NCI-H2227 treated with DMSO at 0.1 percent for 48 hours (cell line): Measurements from ENCODE around the gene EYS.
A peak's percentile ranks its signal among the peaks of the same experiment; 100 is the strongest.
"Not testable (repeated sequence)": the region's sequence is repeated elsewhere in the genome, so short reads cannot be mapped to it uniquely, and the experiment has no call there.

Source experiments
- DNase-seq: peaks from one replicate; lab custom pipeline; 2025; lab: John Stamatoyannopoulos, UW

Gene EYS

DNA sequence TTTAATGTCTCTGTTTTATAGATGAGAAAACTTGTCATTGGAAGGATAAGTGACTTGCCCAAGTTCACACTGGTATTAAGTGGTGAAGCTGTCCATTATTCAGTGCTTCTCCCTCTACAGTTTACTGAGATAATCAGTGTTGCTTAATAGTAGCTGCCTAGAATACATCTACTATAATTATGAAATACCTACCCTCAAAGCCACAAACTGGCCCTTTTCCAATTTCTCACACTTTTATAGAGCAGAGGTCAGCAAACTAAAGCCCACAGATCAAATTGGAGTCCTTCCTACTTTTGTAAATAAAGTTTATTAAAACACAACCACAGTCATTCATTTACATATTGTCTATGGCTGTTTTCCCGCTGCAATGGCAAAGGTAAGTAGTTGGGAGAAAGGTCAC, 73.5 kb downstream of the EYS start:
- no peak for DNase-seq

DNA sequence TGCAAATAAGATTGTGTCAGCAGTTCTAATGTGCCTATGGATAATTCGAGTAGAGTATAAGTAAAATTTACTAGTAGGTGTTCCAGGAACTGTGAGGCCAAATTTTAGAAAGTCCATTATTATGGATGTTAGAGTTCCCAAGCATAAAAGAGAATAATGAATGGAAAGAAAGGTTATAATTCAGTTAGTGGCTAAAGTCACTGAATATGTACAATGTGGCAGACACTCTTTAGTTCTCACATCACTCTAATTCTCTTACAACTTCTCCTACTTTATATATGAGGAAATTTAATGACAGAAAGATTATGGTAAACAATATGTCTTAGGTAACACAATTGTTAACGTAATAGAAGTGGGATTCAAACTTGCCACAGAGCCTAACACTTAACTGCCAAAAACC, 75.3 kb downstream of the EYS start:
- no peak for DNase-seq

DNA sequence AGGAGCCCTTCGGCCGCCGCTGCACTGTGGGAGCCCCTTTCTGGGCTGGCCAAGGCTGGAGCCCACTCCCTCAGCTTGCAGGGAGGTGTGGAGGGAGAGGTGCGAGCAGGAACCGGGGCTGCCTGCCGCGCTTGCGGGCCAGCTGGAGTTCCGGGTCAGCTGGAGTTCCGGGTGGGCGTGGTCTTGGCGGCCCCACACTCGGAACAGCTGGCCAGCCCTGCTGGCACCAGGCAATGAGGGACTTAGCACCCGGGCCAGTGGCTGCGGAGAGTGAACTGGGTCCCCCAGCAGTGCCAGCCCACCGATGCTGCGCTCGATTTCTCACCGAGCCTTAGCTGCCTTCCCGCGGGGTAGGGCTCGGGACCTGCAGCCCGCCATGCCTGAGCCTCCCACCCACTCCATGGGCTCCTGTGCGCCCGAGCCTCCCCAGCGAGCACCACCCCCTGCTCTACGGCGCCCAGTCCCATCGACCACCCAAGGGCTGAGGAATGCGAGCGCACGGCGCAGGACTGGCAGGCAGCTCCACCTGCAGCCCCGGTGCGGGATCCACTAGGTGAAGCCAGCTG, 79.5 kb downstream of the EYS start:
- not testable (repeated sequence) for DNase-seq

DNA sequence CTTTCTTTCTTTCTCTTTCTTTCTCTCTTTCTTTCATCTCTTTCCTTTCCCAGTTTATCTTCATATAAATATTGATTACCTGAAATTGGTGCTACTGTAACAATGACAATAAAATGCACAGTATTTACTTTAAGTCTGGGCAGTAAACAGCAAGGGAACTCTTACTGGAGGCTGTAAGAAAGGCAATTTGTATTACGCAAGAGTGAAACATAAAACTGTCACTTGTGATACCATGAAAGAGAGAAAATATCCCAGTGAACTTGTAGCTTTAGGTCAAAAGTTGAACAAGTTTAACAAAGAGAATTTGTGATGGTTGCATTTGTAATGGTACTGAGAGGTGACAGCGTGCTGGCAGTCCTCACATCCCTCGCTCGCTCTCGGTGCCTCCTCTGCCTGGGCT, 80.0 kb downstream of the EYS start:
- DNase-seq, result no peak

DNA sequence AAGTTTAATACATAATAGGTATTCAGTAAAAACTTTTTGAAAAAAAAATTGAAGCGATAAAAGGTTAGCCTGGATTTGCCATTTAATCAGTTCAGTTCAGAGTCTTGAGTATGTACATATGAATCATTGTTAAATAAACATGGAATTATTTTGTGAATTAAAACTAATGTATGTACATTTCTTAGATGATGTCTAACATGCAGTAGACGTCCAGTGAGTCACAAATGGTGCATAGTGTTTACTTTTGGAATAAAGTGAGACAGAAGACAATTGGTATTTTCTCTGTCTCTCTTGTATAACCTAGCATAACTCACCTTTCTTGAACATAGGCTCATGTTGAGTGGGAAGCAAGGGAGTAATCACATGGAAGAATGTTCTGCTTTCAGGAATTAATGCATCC, 83.5 kb downstream of the EYS start:
- DNase-seq, result no peak

DNA sequence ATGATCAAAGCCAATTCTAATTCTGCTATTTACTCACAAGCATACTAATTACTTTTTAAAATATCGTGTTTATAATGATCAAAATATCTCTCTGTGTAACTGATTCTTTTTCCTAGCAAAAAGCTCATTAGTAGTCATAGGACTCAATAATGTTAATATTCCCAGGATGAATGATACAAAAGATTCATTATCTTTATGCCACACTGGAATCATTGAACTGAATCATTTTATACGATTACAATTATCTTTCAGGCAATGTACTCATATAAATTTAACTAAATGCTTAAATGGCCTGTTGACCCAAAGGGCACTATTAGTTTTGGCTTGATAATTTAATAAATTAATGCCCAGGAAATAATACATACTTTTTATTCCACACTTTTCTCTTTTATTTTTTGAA, 96.3 kb downstream of the EYS start:
- no peak for DNase-seq

DNA sequence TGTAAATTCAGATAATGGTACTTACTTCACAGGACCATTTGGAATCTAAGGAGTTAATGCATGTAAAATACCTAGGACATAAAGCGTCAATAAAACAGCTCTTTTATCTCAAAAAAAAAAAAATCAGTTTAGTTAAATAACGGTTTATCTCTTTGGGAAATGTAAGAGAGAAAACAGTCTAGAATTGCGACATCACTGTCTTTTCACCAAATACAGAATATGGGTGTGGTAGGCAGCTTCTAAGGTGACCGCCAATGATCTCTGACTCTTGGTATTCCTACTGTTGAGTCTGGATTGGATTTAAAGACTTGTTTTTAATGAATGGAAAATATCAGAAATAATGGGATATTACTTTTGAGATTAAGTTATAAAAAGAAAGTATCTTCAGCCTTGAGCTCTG, 111.5 kb downstream of the EYS start:
- no peak for DNase-seq

DNA sequence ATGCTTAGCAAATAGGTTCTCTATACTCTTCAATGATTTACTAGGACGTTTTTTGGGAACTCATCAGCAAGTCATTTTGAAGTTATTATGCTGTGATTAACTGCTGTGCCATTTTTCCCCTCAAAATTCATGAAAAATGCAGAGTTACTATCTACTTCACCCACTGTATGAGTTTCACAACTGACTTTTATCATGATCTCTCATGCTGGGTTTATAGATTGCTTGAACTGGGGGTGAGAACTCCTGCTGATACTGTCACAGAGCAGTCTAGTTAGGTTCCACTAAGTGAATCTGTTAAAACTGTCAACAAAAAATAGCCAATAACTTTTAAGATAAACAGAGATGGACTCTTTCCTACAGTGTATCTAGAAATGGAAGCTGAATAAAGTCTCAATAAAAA, 136.7 kb downstream of the EYS start:
- DNase-seq, result no peak

DNA sequence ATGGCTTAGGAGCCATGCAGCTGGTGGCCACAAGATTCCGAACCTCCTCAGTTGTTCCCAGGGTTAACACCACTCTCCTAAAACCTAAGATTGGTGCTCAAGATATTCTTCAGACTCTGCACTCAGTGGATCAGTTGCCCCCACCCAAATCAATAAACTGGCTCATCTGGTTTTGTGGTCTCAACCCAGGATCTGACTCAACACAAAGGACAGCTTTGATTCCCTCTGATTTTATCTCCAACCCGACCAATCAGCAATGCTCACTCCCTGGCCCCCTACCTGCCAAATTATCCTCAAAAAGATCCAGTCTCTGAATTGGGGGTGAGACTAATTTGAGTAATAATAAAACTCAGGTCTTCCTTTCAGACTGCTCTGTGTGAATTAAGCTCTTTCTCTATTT, 137.5 kb downstream of the EYS start:
- no peak for DNase-seq

DNA sequence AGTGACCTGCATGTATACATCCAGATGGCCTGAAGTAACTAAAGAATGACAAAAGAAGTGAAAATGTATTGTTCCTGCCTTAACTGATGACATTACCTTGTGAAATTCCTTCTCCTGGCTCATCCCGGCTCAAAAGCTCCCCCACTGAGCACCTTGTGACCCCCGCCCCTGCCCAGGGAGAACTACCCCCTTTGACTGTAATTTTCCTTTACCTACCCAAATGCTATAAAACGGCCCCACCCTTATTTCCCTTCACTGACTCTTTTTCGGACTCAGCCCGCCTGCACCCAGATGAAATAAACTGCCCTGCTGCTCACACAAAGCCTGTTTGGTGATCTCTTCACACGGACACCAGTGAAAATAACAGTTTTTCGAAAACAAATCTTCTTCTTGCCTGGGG, 138.0 kb downstream of the EYS start:
- DNase-seq, result not testable (repeated sequence)

DNA sequence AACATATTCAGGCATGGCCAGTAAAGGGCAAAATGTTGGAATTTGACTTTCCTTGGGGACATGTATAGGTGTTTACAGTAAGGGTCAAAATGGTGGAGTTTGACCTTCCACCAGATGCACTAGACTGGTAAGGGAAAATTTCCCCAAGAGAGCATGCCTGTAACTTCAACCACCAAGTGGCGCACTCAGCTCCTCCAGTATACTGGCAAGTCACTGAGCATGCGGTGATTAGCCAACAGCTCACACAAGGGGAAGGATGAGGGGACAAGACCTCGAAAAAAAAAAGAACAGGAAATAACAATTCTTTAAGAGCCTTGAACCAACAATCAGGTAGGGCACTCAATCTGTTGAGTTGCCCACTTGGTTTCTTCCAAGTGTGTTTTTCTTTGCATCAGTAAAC, 140.9 kb downstream of the EYS start:
- DNase-seq, result no peak

DNA sequence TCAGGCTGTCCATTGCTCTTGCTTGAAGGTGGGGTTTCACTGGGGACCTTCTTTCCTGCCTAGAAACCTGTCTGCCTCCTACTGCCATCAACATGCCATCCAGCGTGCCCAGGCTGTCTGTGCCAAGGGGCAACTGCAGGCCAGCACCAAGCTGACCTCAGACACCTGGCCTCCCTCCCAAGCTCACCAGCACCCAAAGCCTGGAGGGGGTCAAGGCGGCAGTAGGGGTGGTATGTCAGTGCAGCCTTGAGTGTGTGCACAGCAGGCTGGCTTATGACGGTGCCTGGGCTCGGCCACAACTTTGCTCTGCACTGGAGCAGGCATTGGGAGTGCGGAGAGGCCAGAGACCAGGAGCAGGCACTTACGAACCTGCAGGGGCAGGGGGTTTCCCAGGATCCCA, 149.0 kb downstream of the EYS start:
- DNase-seq, result no peak

DNA sequence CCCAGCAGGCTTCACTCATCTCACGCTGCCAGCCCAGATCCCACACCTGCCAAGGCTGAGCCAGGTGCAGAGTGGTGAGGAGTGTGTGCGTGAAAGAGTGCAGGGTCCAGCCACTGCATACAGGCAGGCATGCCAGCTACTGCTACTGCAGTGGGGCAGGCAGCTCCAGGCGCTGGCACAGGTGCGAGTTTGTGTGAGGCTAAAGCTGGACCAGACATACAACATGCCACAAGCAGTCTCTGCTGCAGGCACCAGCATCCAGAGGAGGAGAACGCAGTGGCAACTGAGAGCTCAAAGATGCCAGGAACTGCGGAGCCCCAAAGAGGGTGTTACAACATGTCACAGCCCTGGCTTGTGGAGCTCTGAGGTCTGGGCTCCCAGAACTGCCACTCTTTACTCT, 149.8 kb downstream of the EYS start:
- DNase-seq, result no peak

DNA sequence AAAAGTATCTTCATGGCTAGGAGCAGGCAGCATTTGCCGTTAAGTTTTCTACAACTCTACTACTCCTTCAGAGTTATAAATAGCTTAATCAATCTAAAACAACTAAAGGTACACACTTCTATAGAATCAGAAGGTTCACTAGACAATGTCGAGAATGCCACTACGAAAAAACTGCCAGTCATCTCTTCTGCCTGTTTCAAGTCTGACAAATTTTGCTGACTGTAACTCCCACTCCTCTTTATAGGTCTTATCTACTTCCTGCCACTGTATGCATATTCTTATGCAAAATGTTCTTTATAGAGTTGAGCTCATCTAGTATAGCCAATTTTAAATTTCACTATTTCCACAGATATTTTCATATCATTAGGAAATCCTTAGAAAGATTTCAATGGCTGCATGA, 160.1 kb downstream of the EYS start:
- no peak for DNase-seq

DNA sequence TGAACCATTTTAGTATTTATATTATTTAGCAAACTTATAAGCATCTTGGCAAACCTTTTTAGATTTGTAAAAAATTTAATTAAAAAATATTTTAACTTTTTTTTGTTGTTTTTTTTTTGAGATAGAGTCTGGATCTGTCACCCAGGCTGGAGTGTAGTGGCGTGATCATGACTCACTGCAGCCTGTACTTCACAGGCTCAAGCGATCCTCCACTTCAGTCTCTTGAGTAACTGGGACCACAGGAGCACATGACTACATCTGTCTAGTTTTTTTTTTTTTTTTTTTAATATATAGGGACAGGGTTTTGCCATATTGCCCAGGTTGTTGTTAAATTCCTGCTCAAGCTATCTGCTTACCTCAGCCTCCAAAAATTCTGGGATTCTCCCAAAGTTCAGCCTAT, 161.1 kb downstream of the EYS start:
- no peak for DNase-seq

DNA sequence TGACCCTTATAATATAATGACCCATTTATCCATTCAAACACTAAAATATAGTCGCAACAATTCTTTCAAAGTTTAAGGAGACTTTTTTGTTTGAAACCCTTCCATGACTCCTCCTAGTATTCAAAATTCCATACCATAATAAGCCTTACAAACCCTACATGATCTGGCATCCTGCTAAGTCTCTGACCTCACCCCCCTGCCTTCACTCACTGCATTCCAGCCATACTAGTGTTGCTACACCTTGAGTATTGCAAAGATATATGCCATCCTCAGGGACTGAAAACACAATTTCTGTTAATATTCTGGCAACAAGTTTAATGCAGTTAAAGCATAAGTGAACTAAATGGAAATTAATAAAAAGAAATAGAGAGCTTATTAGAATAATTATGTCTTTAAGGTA, 168.4 kb downstream of the EYS start:
- DNase-seq, result no peak

DNA sequence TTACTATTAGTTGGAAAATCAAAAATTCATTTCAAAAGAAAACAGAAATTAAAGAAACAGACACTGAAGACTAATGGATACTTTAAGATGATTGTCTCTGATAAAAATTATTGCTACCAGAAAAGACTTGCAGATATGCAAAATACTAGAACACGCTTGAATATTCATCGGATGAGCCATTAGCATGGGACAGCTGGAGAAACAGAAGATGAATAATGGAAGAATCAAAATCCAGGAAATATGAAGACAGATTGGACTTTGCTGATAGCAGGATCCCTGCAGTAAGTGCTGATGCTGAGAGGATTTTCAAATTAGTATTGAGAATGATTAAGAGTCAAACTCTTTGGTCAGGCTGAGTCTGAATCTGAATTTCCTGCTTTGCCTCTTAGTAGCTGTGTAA, 169.4 kb downstream of the EYS start:
- DNase-seq, result no peak

DNA sequence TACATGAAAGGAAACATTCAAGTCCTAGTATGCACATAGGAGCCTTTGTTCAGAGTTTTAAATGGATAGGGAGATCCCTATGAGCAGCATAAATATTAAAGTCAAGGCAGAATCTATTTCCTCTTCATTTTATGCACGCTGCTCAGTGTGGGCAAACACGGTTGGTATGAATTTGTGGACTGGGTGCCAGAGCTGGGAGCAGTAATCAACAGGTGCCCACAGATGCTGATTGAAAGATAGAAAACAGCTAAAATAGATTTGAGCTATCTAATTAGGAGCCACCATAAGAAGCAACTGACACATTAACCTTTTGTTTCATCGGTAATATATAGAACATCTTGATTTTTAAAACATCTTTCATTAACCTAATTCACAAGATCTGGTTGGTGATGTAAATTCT, 175.5 kb downstream of the EYS start:
- no peak for DNase-seq

DNA sequence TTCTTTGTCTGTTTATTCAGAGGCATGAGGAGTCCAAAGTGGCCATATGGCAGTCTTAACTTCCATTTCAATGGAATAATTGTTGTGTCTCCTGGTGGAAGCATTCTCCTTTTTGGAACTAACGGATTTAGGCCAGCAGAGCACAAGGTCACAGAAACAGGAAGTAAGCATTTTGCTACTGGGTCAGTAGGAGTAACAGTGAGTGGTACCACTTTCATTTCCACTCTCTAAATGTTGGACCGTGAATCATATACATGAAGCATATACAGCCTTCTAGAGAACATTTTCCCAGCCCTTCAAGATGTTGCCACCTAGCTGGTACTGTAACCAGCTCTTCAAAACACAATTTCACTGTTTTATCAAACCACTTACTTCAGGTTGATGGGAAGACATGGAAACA, 182.8 kb downstream of the EYS start:
- DNase-seq, result no peak

DNA sequence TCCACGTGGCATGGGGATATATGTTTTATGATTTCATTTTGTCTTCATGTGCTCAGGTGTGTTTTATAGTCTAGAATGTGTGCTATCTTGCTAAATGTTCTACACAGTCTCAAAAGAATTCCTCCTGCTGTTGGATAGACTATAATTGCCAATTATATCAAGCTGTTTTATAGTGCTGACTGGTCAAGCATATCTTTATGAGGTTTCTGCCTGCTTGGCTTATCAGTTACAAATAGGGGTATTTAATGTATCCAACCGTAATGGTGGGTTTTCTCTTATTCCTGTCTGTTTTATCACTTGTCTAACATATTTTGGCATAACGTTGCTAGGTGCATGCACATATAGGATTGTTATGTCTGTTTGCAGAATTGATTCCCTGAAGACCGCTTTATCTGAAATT, 201.3 kb downstream of the EYS start:
- DNase-seq, result peak; percentile 39

DNA sequence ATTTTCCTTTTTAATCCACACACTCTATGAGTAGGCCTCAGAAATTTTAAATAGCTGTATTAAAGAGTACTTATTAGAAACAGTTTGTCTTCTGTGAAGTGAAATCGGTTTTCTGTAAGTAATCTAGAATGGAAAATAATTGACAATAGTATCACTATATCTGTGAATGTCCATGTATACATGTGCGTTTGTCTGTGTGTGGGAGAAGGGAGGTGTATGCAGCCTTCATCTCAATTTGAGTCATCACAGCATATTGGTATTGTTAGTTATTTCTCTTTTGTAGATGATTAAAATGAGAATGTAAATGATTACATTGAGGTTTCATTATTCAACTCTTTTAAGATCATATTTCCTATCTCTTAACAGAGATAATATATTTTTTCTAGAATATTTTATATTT, 206.0 kb downstream of the EYS start:
- DNase-seq, result no peak

DNA sequence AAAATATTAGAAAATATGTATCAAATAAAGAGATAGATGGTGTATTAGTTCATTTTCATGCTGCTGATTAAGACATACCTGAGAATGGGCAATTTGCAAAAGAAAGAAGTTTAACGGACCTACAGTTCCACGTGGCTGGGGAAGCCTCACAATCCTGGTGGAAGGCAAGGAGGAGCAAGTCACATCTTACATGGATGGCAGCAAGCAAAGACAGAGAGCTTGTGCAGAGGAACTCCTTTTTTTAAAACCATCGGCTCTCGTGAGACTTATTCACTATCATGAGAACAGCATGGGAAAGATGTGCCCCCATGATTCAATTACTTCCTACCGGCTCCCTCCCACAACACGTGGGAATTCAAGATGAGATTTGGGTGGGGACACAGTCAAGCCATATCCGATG, 223.4 kb downstream of the EYS start:
- not testable (repeated sequence) for DNase-seq

DNA sequence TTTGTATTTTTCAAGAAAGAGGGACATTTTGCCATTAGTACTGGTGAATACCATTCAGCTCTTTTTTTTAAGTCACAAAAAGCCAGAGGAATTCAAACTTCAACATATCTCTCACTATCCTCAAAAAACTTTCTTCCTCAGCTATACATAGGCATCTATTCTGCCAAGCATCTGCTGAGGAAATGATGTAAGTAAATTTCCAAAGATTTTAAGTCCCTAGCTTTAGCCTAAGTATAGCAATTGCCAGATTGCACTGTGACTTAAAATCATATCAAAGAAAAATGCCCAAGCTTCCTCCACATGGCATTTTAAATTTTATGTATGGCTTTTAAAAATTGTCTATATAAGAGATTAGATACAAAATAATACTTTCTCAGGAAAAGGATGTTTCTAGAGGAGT, 237.4 kb downstream of the EYS start:
- no peak for DNase-seq

DNA sequence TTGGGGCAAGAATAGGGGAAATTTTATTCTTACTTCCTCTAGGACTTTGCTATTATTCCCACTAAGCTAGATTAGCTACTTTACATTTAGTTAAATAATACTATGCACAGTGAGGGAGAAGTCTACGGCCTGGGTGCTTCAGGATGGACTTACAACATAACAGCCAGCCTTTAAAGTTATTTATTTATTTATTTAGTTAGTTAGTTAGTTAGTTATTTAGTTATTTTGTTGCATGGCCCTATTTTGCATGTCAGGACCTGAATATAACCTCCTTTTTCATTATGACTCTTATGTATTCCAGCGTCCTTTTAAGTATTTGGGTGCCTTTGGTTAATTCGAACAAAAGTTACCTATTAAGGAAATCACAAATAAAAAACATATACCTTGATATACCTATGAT, 238.7 kb downstream of the EYS start:
- no peak for DNase-seq

DNA sequence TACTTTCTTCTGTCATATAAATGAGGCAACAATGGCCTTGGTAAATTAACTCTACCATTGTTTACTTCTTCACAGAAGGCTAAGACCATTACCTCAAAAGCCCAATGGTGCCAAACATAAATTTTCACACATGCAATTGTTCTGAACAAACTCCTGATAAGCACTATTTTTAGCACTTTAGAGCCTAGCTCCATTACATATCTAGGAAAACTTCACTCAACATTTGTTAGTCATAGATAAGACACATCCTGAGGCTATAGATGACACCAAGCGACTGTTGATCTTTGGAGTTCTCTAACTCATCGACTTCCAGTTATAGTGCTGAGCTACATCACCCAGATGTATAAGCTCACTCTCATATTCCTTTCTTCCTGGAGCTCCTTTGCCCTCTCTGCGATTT, 245.9 kb downstream of the EYS start:
- no peak for DNase-seq
